IMR-90 (cell line): ENCODE data around the gene TMEM63B. TPM values are rescaled to one million over a fixed set of nuclear protein-coding genes. Genes with fewer than 3 reads are reported as not detected.

Experiments
- ATAC-seq: fragments of 200-7000 bp; cut with Tn5 transposase; 2 replicates; pipeline ENCODE4 v1.9.1; 2020; ENCODE audit warnings: low read depth, mild to moderate bottlenecking, moderate library complexity
- BruUV-seq: library from RNA; stranded (reverse); fragments of 400-500 nt; replicated peaks from 2 replicates; lab custom pipeline; 2021; lab: Mats Ljungman, UMichigan
- CTCF ChIA-PET: fragments of 300-600 bp; formaldehyde crosslinking; extraction: SDS; loops from one replicate; lab custom pipeline; 2021; ENCODE audit warnings: antibody characterized with exemption; lab: Yijun Ruan, JAX
- POLR2A ChIA-PET: fragments of 300-600 bp; sonication (Branson Sonifier 250); formaldehyde crosslinking; loops from one replicate; lab custom pipeline; 2022; ENCODE audit warnings: antibody characterized with exemption; ENCODE audit not compliant: unreplicated experiment; lab: Charles Lee
- DNase-seq: peaks from one replicate; pipeline ENCODE4 v3.0.0; 2013
- H2AFZ ChIP-seq: replicated peaks from 2 replicates; pipeline ENCODE3; 2013; ENCODE audit warnings: low read length, mild to moderate bottlenecking; ENCODE audit not compliant: poor library complexity
- H2AK5ac ChIP-seq: 2 replicates; pipeline ENCODE4 v1.6.1; 2013; ENCODE audit warnings: low read depth, low read length, inconsistent platforms
- H2AK9ac ChIP-seq: replicated peaks from 2 replicates; pipeline ENCODE3; 2013; ENCODE audit warnings: mild to moderate bottlenecking, low read depth, low read length, moderate library complexity; ENCODE audit not compliant: poor library complexity
- H2BK120ac ChIP-seq: 2 replicates; pipeline ENCODE4 v1.6.1; 2013; ENCODE audit warnings: low read depth, low read length, inconsistent platforms
- H2BK15ac ChIP-seq: 3 replicates; pipeline ENCODE4 v1.6.1; 2013; ENCODE audit warnings: low read depth, low read length, inconsistent platforms
- H2BK20ac ChIP-seq: 2 replicates; pipeline ENCODE4 v1.6.1; 2013; ENCODE audit warnings: low read depth, mild to moderate bottlenecking, inconsistent platforms, low read length, moderate library complexity
- H2BK5ac ChIP-seq: 2 replicates; pipeline ENCODE4 v1.6.1; 2013; ENCODE audit warnings: mild to moderate bottlenecking, low read depth, low read length, inconsistent platforms; ENCODE audit not compliant: poor library complexity, severe bottlenecking
- H3K14ac ChIP-seq: replicated peaks from 2 replicates; pipeline ENCODE4 v1.6.1; 2013; ENCODE audit warnings: low read depth, low read length, inconsistent platforms
- H3K18ac ChIP-seq: 2 replicates; pipeline ENCODE4 v1.6.1; 2013; ENCODE audit warnings: low read depth, low read length, control low read depth
- H3K23ac ChIP-seq: 2 replicates; pipeline ENCODE4 v1.6.1; 2013; ENCODE audit warnings: low read depth, low read length, inconsistent platforms
- H3K27ac ChIP-seq: 2 replicates; pipeline ENCODE4 v1.5.1; 2013; ENCODE audit warnings: mild to moderate bottlenecking, control low read depth, low read length; ENCODE audit not compliant: insufficient read depth
- H3K27me3 ChIP-seq: 2 replicates; pipeline ENCODE4 v1.6.1; 2013; ENCODE audit warnings: low read length; ENCODE audit not compliant: control insufficient read depth, insufficient read depth
- H3K36me3 ChIP-seq: 2 replicates; pipeline ENCODE4 v1.6.1; 2013; ENCODE audit warnings: low read length, mixed read lengths; ENCODE audit not compliant: control insufficient read depth, insufficient read depth
- H3K4ac ChIP-seq: 2 replicates; pipeline ENCODE4 v1.6.1; 2013; ENCODE audit warnings: low read depth, low read length, inconsistent platforms
- H3K4me1 ChIP-seq: 2 replicates; pipeline ENCODE4 v1.6.1; 2013; ENCODE audit warnings: low read length, mixed read lengths; ENCODE audit not compliant: control insufficient read depth, insufficient read depth
- H3K4me2 ChIP-seq: 2 replicates; pipeline ENCODE4 v1.6.1; 2013; ENCODE audit warnings: low read depth, mild to moderate bottlenecking, control low read depth, low read length, moderate library complexity
- H3K4me3 ChIP-seq: 2 replicates; pipeline ENCODE4 v1.5.1; 2013; ENCODE audit warnings: low read depth, mild to moderate bottlenecking, control low read depth, low read length, moderate library complexity; ENCODE audit not compliant: insufficient read depth
- H3K56ac ChIP-seq: 2 replicates; pipeline ENCODE4 v1.6.1; 2013; ENCODE audit warnings: low read length, inconsistent platforms; ENCODE audit not compliant: insufficient read depth; ENCODE audit errors: extremely low read depth
- H3K79me1 ChIP-seq, 2 experiments: 2 replicates each; pipeline ENCODE4 v1.6.1; 2013; ENCODE audit warnings: low read length in 2 of 2, inconsistent platforms in 1 of 2, low read depth in 1 of 2
- H3K9ac ChIP-seq: 2 replicates; pipeline ENCODE4 v1.6.1; 2013; ENCODE audit warnings: low read depth, low read length, control low read depth
- H3K9me1 ChIP-seq: 2 replicates; pipeline ENCODE4 v1.6.1; 2013; ENCODE audit warnings: low read length, inconsistent platforms; ENCODE audit not compliant: insufficient read depth
- H3K9me3 ChIP-seq: 2 replicates; pipeline ENCODE4 v1.6.1; 2013; ENCODE audit warnings: low read length; ENCODE audit not compliant: control insufficient read depth, insufficient read depth
- H4K20me1 ChIP-seq: 2 replicates; pipeline ENCODE4 v1.6.1; 2013; ENCODE audit warnings: low read length, inconsistent platforms; ENCODE audit not compliant: insufficient read depth
- H4K5ac ChIP-seq: 2 replicates; pipeline ENCODE4 v1.6.1; 2013; ENCODE audit warnings: mild to moderate bottlenecking, low read depth, low read length, control low read depth
- H4K8ac ChIP-seq, 2 experiments: 2 replicates each; pipeline ENCODE4 v1.6.1; 2013; ENCODE audit warnings: low read depth in 2 of 2, low read length in 2 of 2, control low read depth in 1 of 2, inconsistent platforms in 1 of 2
- H4K91ac ChIP-seq: 2 replicates; pipeline ENCODE4 v1.6.1; 2013; ENCODE audit warnings: low read depth, low read length, inconsistent platforms; ENCODE audit not compliant: insufficient read depth
- CTCF ChIP-seq: conservative IDR thresholded peaks from 2 replicates; pipeline ENCODE4 v1.5.1; 2012; ENCODE audit warnings: mild to moderate bottlenecking, low read depth, low read length, improper control_type of control experiment
- FOS ChIP-seq: fragments of 150-350 bp; IDR thresholded peaks from 2 replicates; pipeline ENCODE4 v1.6.1; 2016; ENCODE audit warnings: low read depth, low read length
- MAFK ChIP-seq: IDR thresholded peaks from 2 replicates; pipeline ENCODE4 v1.6.1; 2012; ENCODE audit warnings: low read depth, low read length, improper control_type of control experiment
- MAZ ChIP-seq: IDR thresholded peaks from 2 replicates; pipeline ENCODE4 v1.6.1; 2012; ENCODE audit warnings: low read depth, mild to moderate bottlenecking, low read length, improper control_type of control experiment, moderate library complexity, borderline replicate concordance
- NFE2L2 ChIP-seq: fragments of 150-350 bp; IDR thresholded peaks from 2 replicates; pipeline ENCODE4 v1.6.1; 2016; ENCODE audit warnings: low read depth, mild to moderate bottlenecking, low read length
- RCOR1 ChIP-seq: IDR thresholded peaks from 2 replicates; pipeline ENCODE4 v1.6.1; 2012; ENCODE audit warnings: mild to moderate bottlenecking, low read length, improper control_type of control experiment; ENCODE audit not compliant: insufficient replicate concordance
- SMC3 ChIP-seq: fragments of 150-350 bp; IDR thresholded peaks from 2 replicates; pipeline ENCODE4 v1.6.1; 2016; ENCODE audit warnings: low read depth, mild to moderate bottlenecking, antibody characterized with exemption, low read length, moderate library complexity
- WGBS, 2 experiments: methylation state at CpG; one replicate each; pipeline versions ENCODE4 v1.1.5 to v1.1.7; 2013; ENCODE audit warnings: missing lambda C conversion rate in 2 of 2; ENCODE audit not compliant: insufficient read length in 1 of 2; ENCODE audit errors: extremely low coverage in 2 of 2; 5-methylcytosine and 5-hydroxymethylcytosine counted together
- dilution Hi-C: fragments of 300-500 bp; cut with HindIII; formaldehyde crosslinking; loops from one replicate; pipeline ENCODE4 v1.14.3; 2018; ENCODE audit warnings: low sequenced_read_pairs; ENCODE audit not compliant: unreplicated experiment
- in situ Hi-C: fragments of 300-500 bp; cut with MboI; formaldehyde crosslinking; loops from 3 replicates; pipeline ENCODE4 v1.14.3; 2019; ENCODE audit warnings: low sequenced_read_pairs, inconsistent platforms, mixed read lengths
- intact Hi-C: fragments of 100-400 bp; cut with micrococcal nuclease; formaldehyde crosslinking; loops from 2 replicates; pipeline ENCODE4 v1.10.0; 2022
- polyA plus RNA-seq, 3 experiments: library from polyadenylated mRNA; depleted of rRNA; stranded (reverse); fragments of >200 nt; gene quantifications; 2 replicates each; pipeline ENCODE4 v1.2.3, GENCODE V29; 2012; ENCODE audit warnings: low replicate concordance in 1 of 3
- total RNA-seq: library from RNA; depleted of rRNA; stranded (reverse); fragments of >200 nt; gene quantifications from 2 replicates; pipeline ENCODE4 v1.2.3, GENCODE V29; 2012
- TF ChIP-seq, protein P1 (sequence below): fragments of 150-350 bp; IDR thresholded peaks from 2 replicates; pipeline ENCODE4 v1.6.1; 2016; ENCODE audit warnings: low read depth, mild to moderate bottlenecking, low read length, moderate library complexity, borderline replicate concordance
- TF ChIP-seq, protein P2 (sequence below): fragments of 150-350 bp; IDR thresholded peaks from 2 replicates; pipeline ENCODE4 v1.6.1; 2017; ENCODE audit warnings: mild to moderate bottlenecking, antibody characterized with exemption, low read length, low read depth

TMEM63B gene
- total and polyA plus RNA-seq, 2 of the 4 experiments (the other 2 are of a cell fraction): 12.2 to 42.6 TPM

DNA sequence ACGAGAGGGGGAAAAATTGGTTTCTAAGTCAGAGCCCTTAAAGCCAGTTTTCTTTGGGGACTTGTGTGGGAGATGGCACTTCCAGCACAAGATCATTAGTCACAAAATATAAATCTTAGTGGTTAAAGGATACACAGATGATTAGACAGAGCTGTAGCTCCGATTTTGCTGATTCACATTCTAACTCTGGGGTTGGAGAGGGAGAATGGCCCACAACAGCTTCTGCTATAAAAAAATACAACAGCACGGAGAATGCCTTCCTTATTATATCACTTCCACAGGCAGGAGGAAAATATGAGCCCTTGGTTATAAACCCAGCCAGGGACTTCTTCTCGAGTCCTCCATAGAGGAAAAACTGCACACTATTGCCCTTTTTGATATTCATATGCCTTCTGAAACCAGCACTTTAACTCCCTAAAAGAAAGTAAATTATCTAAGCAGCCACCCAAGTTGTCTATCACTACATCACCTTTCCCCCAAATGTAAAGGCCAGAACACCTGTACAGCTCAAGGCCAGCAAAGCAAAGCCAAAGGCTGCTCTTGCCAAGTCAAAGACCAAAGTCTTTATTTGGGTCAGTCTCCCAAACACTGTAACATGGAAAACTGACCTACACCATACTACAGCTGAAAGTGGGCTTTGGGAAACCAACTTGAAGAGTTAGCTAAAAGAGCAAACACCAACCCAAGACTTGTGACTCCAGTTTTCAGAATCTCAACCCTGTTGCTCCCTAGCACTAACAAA is 10.5 kb upstream of the TMEM63B start (continued):
- TF ChIP-seq NFE2L2: peak; percentile 88
- TF ChIP-seq FOS: no peak

DNA sequence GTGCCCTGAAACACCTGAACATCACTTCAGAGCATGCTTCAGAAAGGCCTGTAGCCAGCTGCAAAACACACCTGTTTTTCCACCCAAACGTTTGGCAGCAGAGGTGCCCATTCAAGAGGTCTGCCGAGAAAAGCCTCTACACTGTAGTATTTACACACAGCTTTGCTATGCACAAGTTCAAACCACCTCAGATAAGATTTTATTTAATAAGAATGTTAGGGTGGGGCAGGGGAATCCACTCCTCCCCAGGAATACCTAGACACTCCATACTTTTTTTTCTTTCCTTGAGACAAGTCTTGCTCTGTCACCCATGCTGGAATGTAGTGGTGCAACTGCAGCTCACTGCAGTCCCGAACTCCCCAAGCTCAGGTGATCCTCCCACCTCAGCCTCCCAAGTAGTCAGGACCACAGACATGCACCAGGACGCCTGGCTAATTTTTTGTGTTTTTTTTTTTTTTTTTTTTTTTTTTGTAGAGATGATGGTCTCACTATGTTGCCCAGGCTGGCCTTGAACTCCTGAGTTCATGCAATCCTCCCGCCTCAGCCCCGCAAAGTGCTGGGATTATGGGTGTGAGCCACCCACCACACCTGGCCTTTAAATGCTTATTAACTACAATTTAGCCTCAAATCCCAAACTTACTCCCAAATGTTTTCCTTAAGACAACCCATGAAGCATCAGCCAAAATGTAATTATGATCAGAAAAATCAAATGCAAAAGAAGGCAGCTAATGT is 9.8 kb upstream of the TMEM63B start:
- Histone ChIP-seq H3K4me3 (no peak overlapping the region), H3K4me1 (peaks cover 39% of the 10 kb centered on the region)
- no peak for ATAC-seq
- TF ChIP-seq, protein P1, sequence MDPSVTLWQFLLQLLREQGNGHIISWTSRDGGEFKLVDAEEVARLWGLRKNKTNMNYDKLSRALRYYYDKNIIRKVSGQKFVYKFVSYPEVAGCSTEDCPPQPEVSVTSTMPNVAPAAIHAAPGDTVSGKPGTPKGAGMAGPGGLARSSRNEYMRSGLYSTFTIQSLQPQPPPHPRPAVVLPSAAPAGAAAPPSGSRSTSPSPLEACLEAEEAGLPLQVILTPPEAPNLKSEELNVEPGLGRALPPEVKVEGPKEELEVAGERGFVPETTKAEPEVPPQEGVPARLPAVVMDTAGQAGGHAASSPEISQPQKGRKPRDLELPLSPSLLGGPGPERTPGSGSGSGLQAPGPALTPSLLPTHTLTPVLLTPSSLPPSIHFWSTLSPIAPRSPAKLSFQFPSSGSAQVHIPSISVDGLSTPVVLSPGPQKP: no peak
- TF ChIP-seq MAFK: no peak
- TF ChIP-seq SMC3: no peak
- TF ChIP-seq MAZ: no peak
- TF ChIP-seq, protein P2, sequence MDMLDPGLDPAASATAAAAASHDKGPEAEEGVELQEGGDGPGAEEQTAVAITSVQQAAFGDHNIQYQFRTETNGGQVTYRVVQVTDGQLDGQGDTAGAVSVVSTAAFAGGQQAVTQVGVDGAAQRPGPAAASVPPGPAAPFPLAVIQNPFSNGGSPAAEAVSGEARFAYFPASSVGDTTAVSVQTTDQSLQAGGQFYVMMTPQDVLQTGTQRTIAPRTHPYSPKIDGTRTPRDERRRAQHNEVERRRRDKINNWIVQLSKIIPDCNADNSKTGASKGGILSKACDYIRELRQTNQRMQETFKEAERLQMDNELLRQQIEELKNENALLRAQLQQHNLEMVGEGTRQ: no peak
- no peak for TF ChIP-seq CTCF
- TF ChIP-seq RCOR1: no peak

More for the DNA sequence above, 9.8 kb upstream of the TMEM63B start:
- Histone ChIP-seq H2AK9ac (peak overlapping the region; percentile 51), H3K27ac (peak overlapping the region; percentile 89), H3K9ac (peak overlapping the region; percentile 30; the same call in 1 of the 2 replicates), H2BK20ac (peak overlapping the region; percentile 90), H3K9me3 (no peaks in the 10 kb centered on the region), H4K91ac (peak overlapping the region; percentile 48), H2BK15ac (peak overlapping the region; percentile 10; the same call in 2 of the 3 replicates), H4K20me1 (peaks cover 48% of the 10 kb centered on the region), H3K36me3 (peaks cover 14% of the 10 kb centered on the region), H3K27me3 (no peaks in the 10 kb centered on the region), H3K14ac (peak overlapping the region; percentile 47), H2BK120ac (peak overlapping the region; percentile 53), H3K23ac (peak overlapping the region; percentile 87; the same call in 1 of the 2 replicates), H3K4me2 (peak overlapping the region; percentile 79; the same call in 1 of the 2 replicates), H3K18ac (peak overlapping the region; percentile 89), H3K4ac (peak overlapping the region; percentile 91), H2AK5ac (peak overlapping the region; percentile 92), H3K56ac (peak overlapping the region; percentile 13; the same call in 1 of the 2 replicates), H4K5ac (peak overlapping the region; percentile 81), H3K9me1 (peaks cover 48% of the 10 kb centered on the region), H2BK5ac (peak overlapping the region; percentile 97), H2AFZ (no peak overlapping the region), H4K8ac (peak overlapping the region; percentile 43 to 52; a peak in 3 of 4 replicates), H3K79me1 (peaks cover 46 to 82% of the 10 kb centered on the region in 2 experiments)
- in situ Hi-C loops (no loop called here), intact Hi-C loops (no loop called here), dilution Hi-C loops (no loop called here)
- ChIA-PET CTCF (interaction anchor here (0.5 to 1.5 kb wide), 4 partner anchors 21 to 117 kb away, joined by 3 to 5 read pairs (median 4); no protein-coding TSS in a partner anchor), POLR2A (no interaction called here)
- whole genome bisulfite sequencing, 2 experiments: no CpG with 5 or more reads among the region's 6 CpGs
- DNase-seq: no peak
- no TSS peak for BruUV-seq
